Gastrocnemius medialis (tissue), 4 donors: ENCODE data around the gene CGNL1.

Source experiments
- POLR2A ChIP-seq, 2 donors: fragments of 450-650 bp; IDR thresholded peaks; one replicate each; pipeline ENCODE4 v1.6.1; 2017; ENCODE audit warnings: antibody characterized with exemption in 2 of 2, mild to moderate bottlenecking in 2 of 2, moderate library complexity in 2 of 2
- TF ChIP-seq, protein P1 (sequence below), 5 experiments: fragments of 450-650 bp in 3 of 5; fragments of 200-600 bp in 2 of 5; sonication (generic) in 2 of 5; IDR thresholded peaks in 4 of 5; conservative IDR thresholded peaks in 1 of 5; 1 replicate in 4 of 5; 2 replicates in 1 of 5; pipeline ENCODE4 v1.5.1; 2016 to 2019; ENCODE audit warnings: antibody characterized with exemption in 5 of 5, mild to moderate bottlenecking in 3 of 5, moderate library complexity in 3 of 5

DNA sequence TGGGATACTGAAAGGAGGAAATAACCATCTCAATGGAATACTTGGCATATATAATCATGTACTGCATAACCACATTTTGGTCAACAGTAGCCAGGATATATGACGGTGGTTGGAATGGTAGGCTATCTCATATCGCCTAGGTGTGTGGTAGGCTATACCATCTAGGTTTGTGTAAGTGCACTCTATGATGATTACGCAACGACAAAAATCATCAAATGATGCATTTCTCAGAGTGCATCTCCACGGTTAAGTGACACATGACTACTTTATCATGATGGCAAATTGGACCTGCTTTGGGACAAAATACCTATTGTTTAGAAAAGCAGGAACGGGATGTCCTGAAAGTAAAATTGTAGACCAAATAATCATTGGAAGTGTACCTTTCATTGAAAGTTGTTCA lies 218.2 kb downstream of the CGNL1 start:
- TF ChIP-seq, protein P1, sequence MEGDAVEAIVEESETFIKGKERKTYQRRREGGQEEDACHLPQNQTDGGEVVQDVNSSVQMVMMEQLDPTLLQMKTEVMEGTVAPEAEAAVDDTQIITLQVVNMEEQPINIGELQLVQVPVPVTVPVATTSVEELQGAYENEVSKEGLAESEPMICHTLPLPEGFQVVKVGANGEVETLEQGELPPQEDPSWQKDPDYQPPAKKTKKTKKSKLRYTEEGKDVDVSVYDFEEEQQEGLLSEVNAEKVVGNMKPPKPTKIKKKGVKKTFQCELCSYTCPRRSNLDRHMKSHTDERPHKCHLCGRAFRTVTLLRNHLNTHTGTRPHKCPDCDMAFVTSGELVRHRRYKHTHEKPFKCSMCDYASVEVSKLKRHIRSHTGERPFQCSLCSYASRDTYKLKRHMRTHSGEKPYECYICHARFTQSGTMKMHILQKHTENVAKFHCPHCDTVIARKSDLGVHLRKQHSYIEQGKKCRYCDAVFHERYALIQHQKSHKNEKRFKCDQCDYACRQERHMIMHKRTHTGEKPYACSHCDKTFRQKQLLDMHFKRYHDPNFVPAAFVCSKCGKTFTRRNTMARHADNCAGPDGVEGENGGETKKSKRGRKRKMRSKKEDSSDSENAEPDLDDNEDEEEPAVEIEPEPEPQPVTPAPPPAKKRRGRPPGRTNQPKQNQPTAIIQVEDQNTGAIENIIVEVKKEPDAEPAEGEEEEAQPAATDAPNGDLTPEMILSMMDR (IDR thresholded peaks at IDR 0.05 in 4 of 5, conservative IDR thresholded peaks at IDR 0.05 in 1 of 5) = no peak
- TF ChIP-seq POLR2A (IDR thresholded peaks at IDR 0.05) = no peak
